Spleen (tissue), 7 donors: ENCODE results near the gene PDE6C.

Experiments
- CTCF ChIP-seq, 11 experiments: fragments of 200-600 bp in 7 of 11; fragments of 450-650 bp in 4 of 11; sonication (generic) in 4 of 11; IDR thresholded peaks in 8 of 11; conservative IDR thresholded peaks in 3 of 11; 1 replicate in 7 of 11; 2 replicates in 4 of 11; pipeline versions ENCODE4 v1.4.0 to v1.8.0; 2016 to 2021; ENCODE audit warnings: antibody characterized with exemption in 11 of 11, inconsistent platforms in 4 of 11, mild to moderate bottlenecking in 1 of 11
- POLR2A ChIP-seq, 3 donors: fragments of 450-650 bp; IDR thresholded peaks; one replicate each; pipeline ENCODE4 v1.5.1; 2017; ENCODE audit warnings: antibody characterized with exemption in 3 of 3, mild to moderate bottlenecking in 1 of 3
- POLR2AphosphoS5 ChIP-seq, 3 donors: sonication (generic); formaldehyde crosslinking; IDR thresholded peaks; one replicate each; pipeline ENCODE4 v1.5.1; 2017; ENCODE audit warnings: antibody characterized with exemption in 3 of 3
- donor health status: DM: no; HTN: no; CAD: no; lungs with moderate emphysema.
- donor health status: DM: no; HTN: no; CAD: no.
- donor health status: DM: no; HTN: no; CAD: no.

- TF ChIP-seq POLR2A (IDR thresholded peaks at IDR 0.05) (no peak), CTCF (IDR thresholded peaks at IDR 0.05 in 8 of 11, conservative IDR thresholded peaks at IDR 0.05 in 3 of 11) (no peak), POLR2AphosphoS5 (IDR thresholded peaks at IDR 0.05) (no peak)
Measured at GRCh38 chr10:93597075-93597599, 15.2 kb upstream of the PDE6C start.
